Suprapubic skin (tissue), 4 donors: ENCODE measurements around the gene DPAGT1. TPM values are rescaled to one million over a fixed set of nuclear protein-coding genes. Genes with fewer than 3 reads are reported as not detected.

Experiments used
- DNase-seq, 2 donors: peaks; one replicate each; pipeline ENCODE4 v3.0.0-alpha.2; 2019; ENCODE audit warnings: low spot score in 2 of 2
- H3K27ac ChIP-seq: fragments of 200-600 bp; sonication (generic); one replicate; pipeline ENCODE4 v1.5.1; 2019
- H3K27me3 ChIP-seq: fragments of 200-600 bp; sonication (generic); one replicate; pipeline ENCODE4 v1.5.1; 2019
- H3K36me3 ChIP-seq: fragments of 200-600 bp; sonication (generic); one replicate; pipeline ENCODE4 v1.5.1; 2019
- H3K4me1 ChIP-seq: fragments of 200-600 bp; sonication (generic); one replicate; pipeline ENCODE4 v1.5.1; 2019
- H3K4me3 ChIP-seq: fragments of 200-600 bp; sonication (generic); one replicate; pipeline ENCODE4 v1.5.1; 2019; ENCODE audit warnings: mild to moderate bottlenecking
- H3K9me3 ChIP-seq: fragments of 200-600 bp; sonication (generic); one replicate; pipeline ENCODE4 v1.5.1; 2019
- CTCF ChIP-seq, 2 donors: fragments of 200-600 bp in 1 of 2; fragments of 450-650 bp in 1 of 2; sonication (generic) in 1 of 2; IDR thresholded peaks; one replicate each; pipeline ENCODE4 v1.5.1; 2016 to 2019; ENCODE audit warnings: antibody characterized with exemption in 2 of 2, mild to moderate bottlenecking in 1 of 2, moderate library complexity in 1 of 2
- EP300 ChIP-seq: sonication (generic); formaldehyde crosslinking; IDR thresholded peaks from one replicate; pipeline ENCODE4 v1.6.1; 2017; ENCODE audit warnings: antibody characterized with exemption
- POLR2A ChIP-seq, 2 donors: fragments of 450-650 bp; IDR thresholded peaks; one replicate each; pipeline ENCODE4 v1.6.1; 2017; ENCODE audit warnings: antibody characterized with exemption in 2 of 2, mild to moderate bottlenecking in 2 of 2, moderate library complexity in 2 of 2
- POLR2AphosphoS5 ChIP-seq, 3 donors: sonication (generic); formaldehyde crosslinking; IDR thresholded peaks; one replicate each; pipeline ENCODE4 v1.6.1; 2017; ENCODE audit warnings: antibody characterized with exemption in 3 of 3
- WGBS: methylation state at CpG from one replicate; pipeline ENCODE4 v1.1.5; 2018; 5-methylcytosine and 5-hydroxymethylcytosine counted together
- total RNA-seq, 4 donors: library from RNA; depleted of rRNA; stranded (reverse); fragments of >200 nt; gene quantifications; one replicate each; pipeline ENCODE4 v1.1.0, GENCODE V29; 2016

Gene DPAGT1
- total RNA-seq, 4 donors from 2014 or later: 21.2 to 32.2 (median 26.9) TPM

- Histone ChIP-seq H3K36me3 (peaks cover 43% of the 10 kb centered on the region), H3K4me3 (no peak overlapping the region), H3K4me1 (peaks cover 32% of the 10 kb centered on the region), H3K27ac (no peak overlapping the region), H3K27me3 (no peaks in the 10 kb centered on the region), H3K9me3 (no peaks in the 10 kb centered on the region)
- no peak for DNase-seq
- 55% methylated on average over 5 of the region's 5 CpGs for WGBS
- TF ChIP-seq EP300: no peak
- TF ChIP-seq POLR2AphosphoS5 (IDR thresholded peaks at IDR 0.05): no peak
- TF ChIP-seq POLR2A (IDR thresholded peaks at IDR 0.05): no peak
These were observed 25.1 kb upstream of the DPAGT1 start for GRCh38 chr11:119126675-119127268.

DNA sequence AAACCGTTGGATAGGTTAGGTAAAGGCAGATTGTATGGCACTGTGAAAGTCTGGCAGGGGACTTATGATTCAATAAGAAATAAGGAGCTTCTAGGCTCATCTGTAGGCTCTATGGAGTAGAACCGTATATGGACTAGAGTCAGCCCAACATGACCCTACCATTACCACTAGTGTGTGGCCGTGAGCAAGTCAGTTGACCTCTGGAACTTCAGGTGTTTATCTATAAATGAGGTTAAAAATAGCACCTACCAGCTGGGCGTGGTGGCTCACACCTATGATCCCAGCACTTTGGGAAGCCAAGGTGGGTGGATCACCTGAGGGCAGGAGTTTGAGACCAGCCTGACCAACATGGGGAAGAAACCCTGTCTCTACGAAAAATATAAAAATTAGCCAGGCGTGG lies 24.2 kb upstream of the DPAGT1 start:
- Histone ChIP-seq H3K9me3 (no peaks in the 10 kb centered on the region), H3K27me3 (no peaks in the 10 kb centered on the region), H3K4me3 (no peak overlapping the region), H3K36me3 (peaks cover 34% of the 10 kb centered on the region), H3K4me1 (peaks cover 34% of the 10 kb centered on the region), H3K27ac (no peak overlapping the region)
- TF ChIP-seq POLR2AphosphoS5 (IDR thresholded peaks at IDR 0.05): no peak
- no peak for DNase-seq
- 74% methylated on average over 6 of the region's 6 CpGs for WGBS

- Histone ChIP-seq H3K4me3 (peak overlapping the region; percentile 63), H3K36me3 (peaks cover 9% of the 10 kb centered on the region), H3K4me1 (peaks cover 38% of the 10 kb centered on the region), H3K27ac (peak overlapping the region; percentile 85), H3K27me3 (no peaks in the 10 kb centered on the region), H3K9me3 (no peaks in the 10 kb centered on the region)
- no peak for DNase-seq
- TF ChIP-seq POLR2AphosphoS5 (IDR thresholded peaks at IDR 0.05): no peak
- TF ChIP-seq POLR2A (IDR thresholded peaks at IDR 0.05): no peak
- no peak for TF ChIP-seq CTCF (IDR thresholded peaks at IDR 0.05)
- no peak for TF ChIP-seq EP300
- 3% methylated on average over 16 of the region's 20 CpGs for WGBS
These were observed 20.1 kb upstream of the DPAGT1 start for GRCh38 chr11:119121811-119122124.

DNA sequence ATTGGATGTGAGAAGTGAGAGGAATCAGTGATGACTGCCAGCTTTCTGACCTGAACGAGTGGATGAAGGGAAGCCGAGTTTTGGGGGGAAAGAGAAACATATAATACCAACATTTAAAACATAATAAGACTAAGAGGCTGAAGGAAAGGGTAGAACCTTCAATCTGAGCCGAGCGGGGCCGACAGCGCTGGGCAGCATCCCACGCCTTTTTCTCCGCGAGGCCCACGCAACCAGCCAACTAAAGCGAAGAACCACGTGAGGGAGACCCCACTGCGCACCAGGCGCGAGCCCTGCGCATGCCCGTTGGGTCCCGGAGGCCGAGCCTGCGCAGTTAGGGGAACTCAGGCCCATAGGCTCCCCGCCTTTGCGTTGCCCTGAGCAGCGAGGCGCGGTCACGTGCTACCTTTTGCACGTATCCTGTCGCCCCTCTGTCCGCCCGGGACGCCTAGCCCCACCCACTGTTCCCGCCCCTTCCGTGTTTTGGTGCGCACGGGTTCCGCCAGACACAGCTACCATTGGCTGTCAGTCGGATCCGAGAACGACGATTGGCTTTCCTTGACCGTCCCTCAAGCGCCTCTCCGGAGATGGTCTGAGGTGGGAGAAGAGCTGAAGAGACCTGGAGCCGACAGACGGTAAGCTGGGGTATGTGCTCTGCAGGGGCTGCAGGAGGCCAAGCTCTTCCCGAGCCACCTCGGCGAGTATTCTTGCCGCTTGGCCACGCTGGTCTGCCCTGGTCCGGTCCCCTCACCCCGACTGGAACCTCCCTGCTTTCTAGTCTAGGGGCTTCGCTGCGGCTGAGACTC lies 19.6 kb upstream of the DPAGT1 start, which contains the start of gene HINFP:
Gene HINFP, plus strand, starts transcription at position 573 of the 803 bp plus-strand sequence. CDS start 5,365 bp downstream, outside the sequence.
- DNase-seq: peak; percentile 100
- peaks cover 33% of the 10 kb centered on the region for H3K4me1 ChIP-seq
- WGBS: under 1% methylated on average over 26 of the region's 54 CpGs

GRCh38 chr11:119120639-119121007 lies 19.0 kb upstream of the DPAGT1 start:
- no peak for TF ChIP-seq EP300
- no peak for TF ChIP-seq POLR2A (IDR thresholded peaks at IDR 0.05)
- no peak for TF ChIP-seq CTCF (IDR thresholded peaks at IDR 0.05)
- TF ChIP-seq POLR2AphosphoS5 (IDR thresholded peaks at IDR 0.05): no peak
- Histone ChIP-seq H3K4me3 (peak overlapping the region; percentile 63), H3K4me1 (peaks cover 27% of the 10 kb centered on the region), H3K27me3 (no peaks in the 10 kb centered on the region), H3K27ac (peak overlapping the region; percentile 85), H3K36me3 (peaks cover 20% of the 10 kb centered on the region), H3K9me3 (no peaks in the 10 kb centered on the region)
- DNase-seq: no peak
- 17% methylated on average over 5 of the region's 5 CpGs for WGBS

More for the DNA sequence above, 19.6 kb upstream of the DPAGT1 start, which contains the start of gene HINFP:
- no peaks in the 10 kb centered on the region for H3K9me3 ChIP-seq
- H3K27ac ChIP-seq: peak within 1 kb of the TSS; percentile 85
- TF ChIP-seq POLR2AphosphoS5 (IDR thresholded peaks at IDR 0.05) (peak in 1 of 3 donors; percentile 62), POLR2A (IDR thresholded peaks at IDR 0.05) (peak; percentile 40 to 67), EP300 (no peak)
- H3K4me3 ChIP-seq: peak within 1 kb of the TSS; percentile 63
- peaks cover 14% of the 10 kb centered on the region for H3K36me3 ChIP-seq
- H3K27me3 ChIP-seq: no peaks in the 10 kb centered on the region

GRCh38 chr11:119118946-119119345 lies 17.3 kb upstream of the DPAGT1 start:
- no peak overlapping the region for H3K4me3 ChIP-seq
- no peak for DNase-seq
- H3K27me3 ChIP-seq: no peaks in the 10 kb centered on the region
- peaks cover 24% of the 10 kb centered on the region for H3K36me3 ChIP-seq
- WGBS: 84% methylated on average over 1 of the region's 1 CpG
- TF ChIP-seq POLR2AphosphoS5 (IDR thresholded peaks at IDR 0.05) (no peak), CTCF (IDR thresholded peaks at IDR 0.05) (no peak), POLR2A (IDR thresholded peaks at IDR 0.05) (no peak), EP300 (no peak)
- no peaks in the 10 kb centered on the region for H3K9me3 ChIP-seq
- peaks cover 24% of the 10 kb centered on the region for H3K4me1 ChIP-seq
- H3K27ac ChIP-seq: no peak overlapping the region
